Stimulated activated CD4-positive, alpha-beta T cell treated with anti-CD3 and anti-CD28 coated beads, Interleukin-15, amount 100 ng/mL, for 1 hour (primary cell): ENCODE results near the gene LPAR1.

Source experiments
- DNase-seq, 2 donors: peaks; one replicate each; pipeline ENCODE4 v3.0.0-alpha.2; 2020; ENCODE audit warnings: low read depth in 1 of 2, low spot score in 1 of 2

The LPAR1 gene

GRCh38 chr9:110922145-110922544 is 116.1 kb downstream of the LPAR1 start:
- no peak for DNase-seq

GRCh38 chr9:110921705-110922104 is 116.6 kb downstream of the LPAR1 start:
- no peak for DNase-seq

- DNase-seq, result no peak
Measured at GRCh38 chr9:110919609-110920008, 118.7 kb downstream of the LPAR1 start.

GRCh38 chr9:110919050-110919435 is 119.2 kb downstream of the LPAR1 start:
- DNase-seq, result no peak

GRCh38 chr9:110918316-110919049 is 119.8 kb downstream of the LPAR1 start:
- no peak for DNase-seq

GRCh38 chr9:110916403-110916802 is 121.9 kb downstream of the LPAR1 start:
- DNase-seq, result no peak

- DNase-seq, result no peak
Measured at GRCh38 chr9:110912419-110913291, 125.6 kb downstream of the LPAR1 start.

- no peak for DNase-seq
Measured at GRCh38 chr9:110911659-110912418, 126.4 kb downstream of the LPAR1 start.

GRCh38 chr9:110908894-110909293 is 129.4 kb downstream of the LPAR1 start:
- no peak for DNase-seq

- no peak for DNase-seq
Measured at GRCh38 chr9:110900917-110901316, 137.4 kb downstream of the LPAR1 start.

- DNase-seq, result no peak
Measured at GRCh38 chr9:110900456-110900855, 137.8 kb downstream of the LPAR1 start.

GRCh38 chr9:110898866-110899265 is 139.4 kb downstream of the LPAR1 start:
- no peak for DNase-seq

- no peak for DNase-seq
Measured at GRCh38 chr9:110898358-110898757, 139.9 kb downstream of the LPAR1 start.

- no peak for DNase-seq
Measured at GRCh38 chr9:110897943-110898342, 140.3 kb downstream of the LPAR1 start.

GRCh38 chr9:110895147-110895905 is 142.9 kb downstream of the LPAR1 start:
- DNase-seq, result no peak

- no peak for DNase-seq
Measured at GRCh38 chr9:110894731-110895130, 143.5 kb downstream of the LPAR1 start.

- DNase-seq, result no peak
Measured at GRCh38 chr9:110892689-110893088, 145.6 kb downstream of the LPAR1 start.

GRCh38 chr9:110891760-110892159 is 146.5 kb downstream of the LPAR1 start:
- no peak for DNase-seq

- no peak for DNase-seq
Measured at GRCh38 chr9:110890416-110890815, 147.9 kb downstream of the LPAR1 start.

- DNase-seq, result no peak
Measured at GRCh38 chr9:110887276-110887675, 151.0 kb downstream of the LPAR1 start.

- DNase-seq, result no peak
Measured at GRCh38 chr9:110886832-110887231, 151.4 kb downstream of the LPAR1 start.
